Thymus (tissue), 11 donors: ENCODE measurements around the gene VSTM5. TPM values are rescaled to one million over a fixed set of nuclear protein-coding genes. Genes with fewer than 3 reads are reported as not detected.

Experiments
- DNase-seq, 9 donors: peaks; one replicate each; pipeline ENCODE4 v3.0.0-alpha.2; 2013; ENCODE audit warnings: low spot score in 9 of 9, low read depth in 6 of 9, missing footprints in 1 of 9
- H3K27ac ChIP-seq, 2 donors: one replicate each; pipeline ENCODE4 v1.5.1; 2013; ENCODE audit warnings: control low read depth in 1 of 2, low read depth in 1 of 2, low read length in 1 of 2, mild to moderate bottlenecking in 1 of 2, moderate library complexity in 1 of 2
- H3K27me3 ChIP-seq, 2 donors: one replicate each; pipeline ENCODE4 v1.5.1; 2013; ENCODE audit warnings: low read length in 1 of 2; ENCODE audit not compliant: control insufficient read depth in 2 of 2, insufficient read depth in 1 of 2
- H3K36me3 ChIP-seq, 2 donors: one replicate each; pipeline ENCODE4 v1.5.1; 2013; ENCODE audit warnings: low read length in 1 of 2, mild to moderate bottlenecking in 1 of 2, moderate library complexity in 1 of 2; ENCODE audit not compliant: control insufficient read depth in 2 of 2, insufficient read depth in 2 of 2
- H3K4me1 ChIP-seq, 2 donors: one replicate each; pipeline ENCODE4 v1.5.1; 2013; ENCODE audit warnings: low read length in 2 of 2; ENCODE audit not compliant: control insufficient read depth in 2 of 2, insufficient read depth in 2 of 2
- H3K4me3 ChIP-seq, 2 donors: one replicate each; pipeline ENCODE4 v1.5.1; 2013; ENCODE audit warnings: low read length in 2 of 2, control low read depth in 1 of 2, mild to moderate bottlenecking in 1 of 2
- H3K9me3 ChIP-seq, 2 donors: one replicate each; pipeline ENCODE4 v1.5.1; 2013; ENCODE audit warnings: low read length in 1 of 2, mild to moderate bottlenecking in 1 of 2; ENCODE audit not compliant: control insufficient read depth in 2 of 2, insufficient read depth in 1 of 2
- WGBS: extraction: QIAGEN DNeasy Blood & Tissue Kit; methylation state at CpG from one replicate; pipeline ENCODE4 v1.1.7; 2013; 5-methylcytosine and 5-hydroxymethylcytosine counted together
- polyA plus RNA-seq: library from polyadenylated mRNA; stranded (reverse); fragments of 200-250 nt; gene quantifications from one replicate; pipeline ENCODE4 v1.2.3, GENCODE V29; 2013
- total RNA-seq: library from RNA; stranded (reverse); fragments of 120-200 nt; gene quantifications from one replicate; pipeline ENCODE4 v1.2.4, GENCODE V29; 2013
- donor health status: healthy.

VSTM5 gene
- total and polyA plus RNA-seq, 2 donors: 0.14 to 0.19 TPM

GRCh38 chr11:93770160-93770559, 80.3 kb downstream of the VSTM5 start:
- Histone ChIP-seq H3K27ac (no peak overlapping the region), H3K4me1 (no peaks in the 10 kb centered on the region), H3K36me3 (no peaks in the 10 kb centered on the region), H3K9me3 (peaks cover 0 to 28% of the 10 kb centered on the region in 2 donors), H3K4me3 (no peak overlapping the region), H3K27me3 (no peaks in the 10 kb centered on the region)
- 82% methylated on average over 1 of the region's 1 CpG for WGBS
- DNase-seq: no peak

Other genes starting within 250 kb of the VSTM5 start
- 18.7 TPM for gene CEP295, start 188.9 kb downstream of the VSTM5 start, total RNA-seq
- gene CEP295, start 188.9 kb downstream of the VSTM5 start, polyA plus RNA-seq: 12.1 TPM
- 198 TPM for gene TAF1D, start 109.1 kb downstream of the VSTM5 start, total RNA-seq
- 227 TPM for gene TAF1D, start 109.1 kb downstream of the VSTM5 start, polyA plus RNA-seq
- 29.7 TPM for gene C11orf54, start 108.9 kb downstream of the VSTM5 start, total RNA-seq
- 24.7 TPM for gene C11orf54, start 108.9 kb downstream of the VSTM5 start, polyA plus RNA-seq
- gene MED17, start 66.3 kb downstream of the VSTM5 start, total RNA-seq: 27.6 TPM
- gene MED17, start 66.3 kb downstream of the VSTM5 start, polyA plus RNA-seq: 26.8 TPM
- gene HEPHL1, start 170.7 kb upstream of the VSTM5 start, total RNA-seq: 0.14 TPM
- gene HEPHL1, start 170.7 kb upstream of the VSTM5 start, polyA plus RNA-seq: 0.27 TPM